Putamen (tissue), 1 donor: ENCODE measurements around the gene UBXN11.

ENCODE experiments used
- DNase-seq: peaks from one replicate; pipeline ENCODE4 v3.0.0-alpha.2; 2016; ENCODE audit warnings: low spot score

UBXN11 gene

DNA sequence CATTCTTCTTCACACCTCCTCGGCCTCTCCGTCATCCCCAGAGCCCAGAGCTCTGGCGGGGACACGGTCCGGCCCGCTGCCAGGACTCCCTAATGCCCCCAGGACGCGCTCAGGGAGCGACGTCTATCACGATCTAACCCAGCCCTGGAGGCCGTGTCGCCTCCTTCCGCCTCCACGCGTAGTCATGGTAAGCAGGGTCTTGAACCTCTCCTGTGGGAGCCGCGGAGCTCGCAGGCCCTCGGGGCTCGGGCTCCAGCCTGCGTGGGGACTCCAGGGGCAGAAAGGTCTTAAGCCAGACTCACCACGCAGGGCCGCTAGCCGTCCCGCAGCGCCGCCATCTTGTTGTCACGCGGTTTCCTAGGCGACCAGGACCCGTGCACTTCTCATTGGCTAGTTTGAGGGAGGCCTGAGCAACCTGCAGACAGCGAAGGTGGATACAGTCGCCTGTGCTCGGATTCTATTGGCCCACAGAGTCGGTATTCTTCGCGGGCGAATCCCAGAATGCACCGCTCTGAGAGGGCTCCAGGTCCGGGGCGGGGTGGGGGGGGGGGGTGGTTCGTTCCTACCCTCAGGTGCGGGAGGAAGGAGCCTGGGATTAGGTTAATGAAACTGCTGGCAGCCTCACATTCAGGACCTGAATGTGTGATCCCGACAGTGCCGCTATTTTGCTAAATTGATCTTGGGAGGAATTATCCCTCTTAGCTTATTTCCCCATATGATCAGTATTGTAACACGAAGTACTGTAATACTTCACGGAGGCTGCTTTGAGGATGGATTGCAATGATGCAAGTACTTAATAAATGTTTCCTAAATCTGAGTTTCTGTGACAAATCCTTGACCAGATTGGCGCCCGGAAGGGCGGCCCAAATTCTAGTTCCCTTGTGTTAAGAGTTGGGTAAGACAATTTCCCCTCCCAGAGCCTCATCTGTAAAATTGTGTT lies at the start of gene UBXN11:
Gene UBXN11 (minus strand): TSS at position 347 of the 940 bp plus-strand sequence. CDS start 3,753 bp downstream, outside the sequence.
- DNase-seq = peak; percentile 87

DNA sequence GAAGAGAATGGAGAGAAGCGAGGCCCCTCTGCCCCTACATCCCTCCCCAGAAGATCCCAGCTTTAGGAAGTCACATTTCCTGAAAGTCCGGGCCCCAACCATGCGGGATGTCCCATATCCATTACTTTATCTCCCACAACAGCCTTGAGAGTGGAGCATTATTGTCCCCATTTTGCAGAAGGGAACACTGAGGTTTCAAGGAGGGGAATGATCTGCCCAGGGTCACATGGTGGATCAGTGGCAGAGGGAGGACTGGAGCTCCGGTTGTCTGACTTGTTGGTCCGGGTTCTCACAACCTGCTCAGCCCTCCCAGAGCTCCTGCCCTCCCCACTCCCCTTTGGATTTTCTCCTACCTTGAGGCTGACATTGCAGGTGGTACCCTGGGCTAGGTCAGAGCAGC lies 49.7 kb upstream of the UBXN11 start:
- DNase-seq = no peak

DNA sequence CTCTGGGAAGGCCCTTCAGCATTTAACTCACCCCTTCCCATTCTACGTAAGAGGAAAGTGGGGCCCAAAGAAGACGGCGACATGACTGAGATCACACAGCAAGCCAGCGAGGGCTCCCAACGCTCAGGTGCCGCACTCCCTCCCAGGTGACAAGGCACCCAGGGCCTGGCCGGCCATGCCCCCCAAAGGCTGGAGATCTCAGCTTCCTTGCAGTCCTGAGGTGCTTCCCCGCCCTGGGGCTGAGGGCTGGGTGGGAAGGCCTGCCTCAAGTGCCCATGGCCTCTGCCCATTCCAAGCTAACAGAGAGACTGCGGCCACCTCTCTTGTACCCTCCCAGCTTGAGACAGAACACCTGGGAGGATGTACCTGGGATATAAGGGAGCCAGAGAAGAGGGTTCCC lies 48.5 kb upstream of the UBXN11 start:
- DNase-seq = no peak

DNA sequence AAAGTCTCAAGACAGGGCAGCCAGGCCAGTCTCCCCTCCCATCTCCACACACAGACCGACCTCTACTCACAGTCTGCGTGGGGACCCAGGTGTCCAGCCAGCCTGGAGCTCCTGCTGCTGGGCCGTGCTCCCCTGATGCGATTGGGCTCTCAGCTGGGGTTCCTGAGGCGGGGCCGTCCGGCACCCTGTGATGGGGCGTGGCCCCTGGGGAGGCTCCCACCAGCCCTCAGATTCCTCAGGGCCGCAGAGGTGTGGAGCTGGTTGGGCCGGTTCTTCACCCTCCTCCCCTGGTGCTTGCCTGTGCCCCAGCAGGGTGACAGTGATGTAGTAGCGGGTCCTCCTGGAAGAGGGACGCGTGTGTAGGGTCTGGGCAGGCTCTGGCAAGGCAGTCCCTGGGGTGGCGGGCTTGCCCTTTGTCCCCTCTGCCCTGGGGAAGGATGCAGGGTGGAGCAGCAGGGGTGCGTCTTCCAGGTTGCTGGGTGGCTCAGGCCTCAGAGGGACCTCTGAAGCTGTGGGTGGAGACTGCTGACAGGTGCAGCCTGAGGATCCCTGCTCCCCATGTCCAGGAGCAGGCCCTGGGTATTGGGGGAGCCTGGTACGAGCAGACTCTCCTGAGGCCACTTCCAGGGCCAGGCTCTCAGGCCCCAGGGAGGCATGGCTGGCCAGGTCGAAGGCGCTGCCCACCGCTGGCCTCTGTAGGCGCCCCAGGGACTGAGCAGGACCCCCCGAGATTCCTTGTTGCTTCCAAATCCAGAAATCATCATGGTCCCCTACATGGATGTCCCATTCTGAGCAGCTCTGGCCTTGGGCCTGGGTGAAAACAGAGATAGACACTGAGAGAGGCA lies 47.8 kb upstream of the UBXN11 start, which contains the start of gene CRYBG2:
Gene CRYBG2 (minus strand): TSS at position 155 of the 845 bp plus-strand sequence. CDS start 7,473 bp downstream, outside the sequence.
- DNase-seq = no peak

DNA sequence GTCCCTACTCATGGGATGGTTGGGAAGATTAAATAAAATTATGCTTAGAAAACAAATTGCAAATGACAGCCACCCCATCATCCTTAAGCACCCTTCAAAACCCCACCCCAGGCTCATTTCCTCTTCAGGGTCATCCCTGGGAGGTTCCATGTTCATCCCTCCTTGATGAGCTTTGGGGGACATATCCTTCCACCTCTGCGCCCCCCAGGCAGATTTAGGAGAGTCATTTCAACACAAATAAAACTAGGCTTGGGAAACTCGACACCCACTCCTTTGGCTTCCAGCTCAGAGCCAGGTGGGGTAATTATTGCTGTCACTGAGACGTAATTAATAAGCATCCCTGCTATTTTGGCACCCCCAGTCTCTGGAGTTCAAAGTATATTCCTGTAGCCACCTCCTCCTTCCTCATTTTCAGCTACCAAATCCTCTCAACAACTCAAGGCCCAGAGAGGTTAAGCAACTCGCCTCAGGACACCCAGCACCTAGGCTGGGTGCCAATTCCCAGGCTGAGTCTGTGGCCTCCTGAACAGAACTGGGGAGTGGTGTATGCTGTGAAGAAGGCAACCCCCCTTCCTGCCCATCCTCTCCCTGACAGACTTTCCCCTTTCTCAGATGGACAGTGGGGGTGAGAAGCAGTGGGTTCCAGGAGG lies 46.9 kb upstream of the UBXN11 start:
- DNase-seq = no peak

DNA sequence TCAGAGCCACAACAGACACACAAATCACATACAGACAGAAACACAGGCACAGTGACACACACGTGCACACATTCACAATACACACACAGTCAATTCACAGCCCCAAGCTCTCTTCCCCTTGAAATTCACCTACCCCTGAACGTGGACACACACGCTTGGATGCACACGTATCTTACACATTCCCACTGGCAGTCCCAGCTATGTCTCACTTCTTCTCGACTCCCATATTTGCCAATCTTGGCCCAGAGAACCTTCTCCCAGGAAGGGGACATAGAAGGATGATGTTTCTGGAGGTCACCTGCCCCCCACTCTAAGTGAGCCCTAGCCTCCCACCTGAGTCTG lies 45.9 kb upstream of the UBXN11 start:
- DNase-seq = no peak

- DNase-seq = no peak
These were observed 45.3 kb upstream of the UBXN11 start for GRCh38 chr1:26351590-26352337.

GRCh38 chr1:26350701-26351589 lies 44.5 kb upstream of the UBXN11 start:
- no peak for DNase-seq

DNA sequence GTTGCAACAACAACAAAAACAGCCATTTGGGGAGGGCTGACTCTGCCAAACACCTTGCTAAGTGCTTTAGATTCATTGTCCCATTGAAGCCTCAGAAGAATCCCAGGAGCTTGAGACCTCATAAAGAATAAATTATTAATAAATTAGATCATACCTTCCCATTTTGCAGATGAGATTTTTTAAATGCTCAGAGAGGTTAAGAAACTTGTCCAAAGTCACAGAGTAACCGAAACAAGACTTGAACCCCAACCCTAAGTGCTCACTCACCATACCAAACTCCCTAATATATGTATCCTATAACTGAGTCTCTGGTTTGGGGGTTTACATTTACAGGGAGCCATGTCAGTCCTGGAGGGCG lies 43.9 kb upstream of the UBXN11 start:
- no peak for DNase-seq

DNA sequence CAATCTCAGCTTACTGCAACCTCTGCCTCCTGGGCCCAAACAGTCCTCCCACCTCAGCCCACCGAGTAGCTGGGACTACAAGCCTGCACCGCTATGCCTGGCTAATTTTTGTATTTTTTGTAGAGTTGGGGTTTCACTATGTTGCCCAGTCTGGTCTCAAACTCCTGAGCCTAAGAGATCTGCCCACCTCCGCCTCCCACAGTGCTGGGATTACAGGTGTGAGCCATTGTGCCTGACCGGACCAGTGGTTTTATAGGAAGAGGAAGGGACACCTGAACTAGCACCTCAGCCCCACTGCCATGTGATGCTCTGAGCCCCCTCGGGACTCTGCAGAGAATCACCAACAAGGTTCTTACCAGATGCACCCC lies 43.4 kb upstream of the UBXN11 start:
- DNase-seq = no peak

GRCh38 chr1:26349188-26349876 lies 42.9 kb upstream of the UBXN11 start:
- no peak for DNase-seq

DNA sequence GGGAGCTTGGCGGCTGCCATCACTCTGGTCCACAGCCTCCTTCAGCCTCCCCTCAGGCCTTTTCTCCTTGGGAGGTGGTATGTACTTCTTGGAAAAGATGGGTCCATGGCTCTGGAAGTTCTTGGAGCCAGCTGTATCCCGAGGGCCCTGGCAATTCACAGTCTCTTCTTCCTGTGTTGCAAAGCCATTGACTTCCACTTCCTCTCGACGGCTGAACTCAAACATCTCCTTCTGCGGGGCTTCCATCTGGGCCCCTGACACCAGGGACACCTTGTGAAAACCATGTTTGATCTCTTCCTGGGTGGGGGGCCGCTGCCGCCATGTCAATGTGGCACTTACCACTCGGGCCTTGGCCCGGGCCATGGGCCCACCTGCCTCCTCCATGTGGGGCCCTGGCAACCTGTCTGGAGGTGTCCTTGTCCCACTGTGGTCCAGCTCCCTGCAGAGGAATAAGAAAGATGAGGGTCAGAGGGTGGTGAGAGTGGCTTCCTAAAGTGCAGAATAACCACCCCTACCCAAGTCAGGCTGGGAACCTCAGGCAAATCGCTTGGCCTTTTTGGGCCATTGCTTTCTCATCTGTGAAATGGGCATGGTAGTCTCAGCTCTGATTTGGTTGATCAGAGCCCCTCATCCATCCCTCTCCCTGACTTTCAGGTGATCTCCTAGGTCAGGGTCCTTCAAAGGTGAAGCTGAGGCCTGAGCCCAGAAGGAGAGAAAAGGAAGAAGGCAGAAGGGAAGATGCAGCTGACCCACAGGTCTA lies 40.0 kb upstream of the UBXN11 start:
- no peak for DNase-seq

GRCh38 chr1:26345718-26346117 lies 39.3 kb upstream of the UBXN11 start:
- no peak for DNase-seq

DNA sequence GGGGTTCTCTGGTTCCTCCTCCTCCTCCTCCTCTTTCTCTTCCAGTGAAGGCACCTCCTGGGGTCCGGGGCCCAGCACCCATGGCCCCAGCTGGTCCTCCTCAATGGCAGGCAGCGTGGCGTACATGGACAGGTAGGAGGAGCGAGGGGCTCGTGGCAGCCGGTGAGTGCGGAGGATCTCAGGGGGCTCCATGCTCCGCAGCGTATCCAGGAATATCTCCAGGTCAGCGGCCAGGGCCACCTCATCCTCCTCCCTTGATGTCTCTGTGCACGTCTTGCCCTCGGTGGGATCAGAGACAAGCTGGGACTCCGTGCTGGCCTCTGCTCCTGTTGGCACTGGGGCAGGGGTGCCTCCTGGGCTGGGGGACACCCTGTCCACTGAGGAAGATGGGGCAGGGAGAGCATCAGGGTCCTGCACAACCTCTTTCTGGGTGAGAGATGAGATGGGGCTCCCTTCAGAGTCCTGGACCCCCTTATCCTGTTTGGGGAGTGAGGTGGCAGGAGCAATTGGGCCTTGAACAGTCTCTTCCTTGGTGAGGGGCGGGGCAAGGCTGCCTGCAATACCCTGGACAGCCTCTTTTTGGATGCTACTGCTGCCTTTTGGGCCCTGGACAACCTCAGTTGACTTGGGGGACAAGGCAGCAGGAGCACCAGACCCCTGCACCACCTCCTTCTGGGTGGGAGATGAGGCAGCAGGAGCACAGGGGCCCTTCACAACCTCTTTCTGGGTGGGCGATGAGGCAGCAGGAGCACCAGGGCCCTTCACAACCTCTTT lies 37.9 kb upstream of the UBXN11 start:
- no peak for DNase-seq

GRCh38 chr1:26340047-26340481 lies 33.6 kb upstream of the UBXN11 start:
- no peak for DNase-seq

DNA sequence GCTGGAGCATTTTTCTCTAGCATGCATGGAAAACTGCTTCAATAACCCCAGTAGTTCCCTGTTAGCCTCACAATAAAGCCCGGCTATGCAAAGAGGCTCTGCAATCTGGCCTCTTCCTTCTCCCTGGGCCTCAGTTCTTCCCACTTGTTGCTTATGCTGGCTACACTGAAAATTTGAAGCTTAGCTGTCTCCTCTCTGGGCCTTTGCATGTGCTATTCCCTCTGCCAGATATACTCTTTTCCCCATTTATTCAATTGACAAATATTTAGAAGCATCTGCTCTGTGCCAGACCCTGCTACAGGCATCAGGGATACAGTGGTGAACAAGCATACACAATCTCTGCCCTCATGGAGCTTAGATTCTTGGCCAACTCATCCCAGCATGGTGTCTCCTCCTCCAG lies 32.2 kb upstream of the UBXN11 start:
- no peak for DNase-seq

GRCh38 chr1:26337625-26338024 lies 31.2 kb upstream of the UBXN11 start:
- DNase-seq = no peak

GRCh38 chr1:26337206-26337535 lies 30.7 kb upstream of the UBXN11 start:
- no peak for DNase-seq
